ENCODE measurements around the gene SREK1IP1.

SREK1IP1 gene

GRCh38 chr5:64788156-64788555 is 19.7 kb upstream of the SREK1IP1 start:
- DNase-seq (ENCODE audit: low read depth): no peak

GRCh38 chr5:64786372-64786771 is 17.9 kb upstream of the SREK1IP1 start:
- DNase-seq (ENCODE audit: low read depth): no peak
- H3K4me3 ChIP-seq (ENCODE audit: control insufficient read depth, low read depth, low read length): no peak overlapping the region
- TF ChIP-seq CTCF (conservative IDR thresholded peaks at IDR 0.05; ENCODE audit: control insufficient read depth, insufficient read depth, low read depth, low read length): no peak

More at GRCh38 chr5:64788156-64788555, 19.7 kb upstream of the SREK1IP1 start:
- TF ChIP-seq CTCF (conservative IDR thresholded peaks at IDR 0.05; ENCODE audit: control insufficient read depth, insufficient read depth, low read depth, low read length): no peak
- no peak overlapping the region for H3K4me3 ChIP-seq (ENCODE audit: control insufficient read depth, low read depth, low read length)

DNA sequence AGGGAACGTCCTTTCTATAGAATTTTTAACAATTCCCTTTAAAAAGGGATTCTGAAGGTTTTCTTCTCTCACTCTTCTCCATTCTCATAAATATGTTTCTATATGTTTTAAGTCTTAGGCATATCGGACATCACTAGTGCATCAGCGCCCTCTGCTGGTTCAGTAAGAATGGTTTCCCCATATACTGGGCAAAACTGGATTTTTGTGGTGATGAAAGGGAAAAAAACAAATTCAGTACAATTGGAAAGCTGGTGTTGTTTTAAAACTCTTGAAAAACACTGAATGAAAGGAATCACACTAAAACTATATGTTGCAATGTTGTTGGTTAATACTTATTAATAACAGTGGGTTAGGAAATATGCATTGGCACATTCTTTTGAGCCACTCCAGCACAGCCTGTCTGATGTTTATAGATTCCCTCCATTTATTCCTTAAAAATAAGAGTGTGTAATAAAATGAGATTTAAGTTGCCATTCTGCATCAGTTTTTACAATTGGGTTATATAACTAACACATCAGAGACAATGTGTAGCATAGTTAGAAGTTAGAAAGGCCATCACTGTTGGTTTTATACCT is 16.0 kb upstream of the SREK1IP1 start:
- H3K4me3 ChIP-seq (ENCODE audit: control insufficient read depth, low read depth, low read length): no peak overlapping the region
- DNase-seq (ENCODE audit: low read depth): peak; percentile 84
- TF ChIP-seq CTCF (conservative IDR thresholded peaks at IDR 0.05; ENCODE audit: control insufficient read depth, insufficient read depth, low read depth, low read length): peak; percentile 85

DNA sequence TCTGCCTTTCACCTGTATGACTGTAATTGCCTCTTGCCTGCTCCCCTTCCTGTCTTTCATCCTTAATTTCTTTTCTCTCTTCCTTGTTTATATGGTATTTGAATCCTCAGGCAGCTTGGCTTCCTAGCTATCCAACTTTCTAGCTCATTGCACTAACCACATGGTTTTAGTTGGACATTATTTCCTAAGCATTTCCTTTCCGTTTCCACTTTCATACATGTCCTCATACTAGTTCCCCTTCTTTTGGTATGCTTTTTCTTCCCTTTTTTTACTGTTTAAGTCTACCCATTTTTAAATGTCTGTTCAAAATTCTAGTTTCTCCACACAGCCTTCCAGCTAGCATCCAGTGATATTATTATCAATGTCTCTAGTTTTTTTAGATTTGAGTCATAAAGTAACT is 6.8 kb upstream of the SREK1IP1 start:
- TF ChIP-seq CTCF (conservative IDR thresholded peaks at IDR 0.05; ENCODE audit: control insufficient read depth, insufficient read depth, low read depth, low read length): no peak
- no peak overlapping the region for H3K4me3 ChIP-seq (ENCODE audit: control insufficient read depth, low read depth, low read length)
- no peak for DNase-seq (ENCODE audit: low read depth)

DNA sequence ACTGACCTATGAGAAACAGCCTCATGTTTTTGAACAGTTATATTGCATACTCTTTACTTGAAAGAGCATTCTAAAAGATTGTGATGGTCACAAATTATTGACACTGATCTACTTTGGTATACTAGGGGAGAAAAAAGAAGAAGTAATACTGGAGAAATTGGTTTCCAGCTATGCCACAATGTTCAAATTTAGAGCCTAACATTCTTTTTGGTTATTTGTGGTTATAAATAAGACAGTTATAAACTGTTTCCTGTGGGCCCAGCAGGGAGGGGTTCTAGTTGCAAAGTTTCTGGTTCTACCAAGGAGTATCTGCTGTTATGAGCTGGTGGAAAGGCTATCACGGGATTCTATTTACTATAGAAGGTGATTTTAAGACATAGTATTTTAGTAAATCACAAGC is 5.0 kb upstream of the SREK1IP1 start:
- no peak for TF ChIP-seq CTCF (conservative IDR thresholded peaks at IDR 0.05; ENCODE audit: control insufficient read depth, insufficient read depth, low read depth, low read length)
- no peak for DNase-seq (ENCODE audit: low read depth)
- H3K4me3 ChIP-seq (ENCODE audit: control insufficient read depth, low read depth, low read length): no peak overlapping the region

GRCh38 chr5:64771736-64772135 is 3.2 kb upstream of the SREK1IP1 start:
- H3K4me3 ChIP-seq (ENCODE audit: control insufficient read depth, low read depth, low read length): no peak overlapping the region
- no peak for TF ChIP-seq CTCF (conservative IDR thresholded peaks at IDR 0.05; ENCODE audit: control insufficient read depth, insufficient read depth, low read depth, low read length)
- DNase-seq (ENCODE audit: low read depth): no peak

DNA sequence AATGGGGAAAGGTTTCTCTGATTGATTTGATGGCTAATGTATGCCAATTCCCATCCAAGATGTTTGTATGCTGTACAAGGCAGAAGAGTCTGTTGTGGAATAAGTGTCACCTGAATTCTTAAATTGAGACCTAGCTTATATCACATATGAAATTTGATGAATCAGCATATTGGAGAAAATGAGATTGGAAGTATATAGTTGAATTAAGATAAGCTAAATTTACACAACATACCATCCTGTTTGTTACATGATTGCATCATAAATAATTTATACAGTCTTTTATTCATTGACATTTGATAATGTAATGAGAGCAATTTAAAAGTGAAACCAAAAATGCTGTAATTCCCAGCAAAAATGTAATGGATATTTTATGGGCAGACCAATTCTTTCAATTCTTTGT is 1.4 kb upstream of the SREK1IP1 start:
- TF ChIP-seq CTCF (conservative IDR thresholded peaks at IDR 0.05; ENCODE audit: control insufficient read depth, insufficient read depth, low read depth, low read length): no peak
- no peak for DNase-seq (ENCODE audit: low read depth)
- H3K4me3 ChIP-seq (ENCODE audit: control insufficient read depth, low read depth, low read length): peak overlapping the region; percentile 69
